Stimulated activated CD4-positive, alpha-beta T cell treated with anti-CD3 and anti-CD28 coated beads, Interleukin-2, amount 100 ng/mL, for 48 hours (primary cell): ENCODE results near the gene IL15.
"Not testable (repeated sequence)": the region's sequence is repeated elsewhere in the genome, so short reads cannot be mapped to it uniquely, and the experiment has no call there.

Source experiments
- DNase-seq, 2 donors: peaks; one replicate each; pipeline ENCODE4 v3.0.0-alpha.2; 2020

IL15 gene

GRCh38 chr4:141705048-141705746, 68.8 kb downstream of the IL15 start:
- DNase-seq, result no peak

GRCh38 chr4:141705747-141706377, 69.5 kb downstream of the IL15 start:
- DNase-seq, result no peak

- DNase-seq, result no peak
These were observed 70.1 kb downstream of the IL15 start for GRCh38 chr4:141706445-141706844.

- no peak for DNase-seq
These were observed 74.8 kb downstream of the IL15 start for GRCh38 chr4:141711211-141711610.

GRCh38 chr4:141713185-141713584, 76.8 kb downstream of the IL15 start:
- no peak for DNase-seq

GRCh38 chr4:141713771-141714445, 77.5 kb downstream of the IL15 start:
- DNase-seq, result no peak

- no peak for DNase-seq
These were observed 83.2 kb downstream of the IL15 start for GRCh38 chr4:141719585-141719984.

- no peak for DNase-seq
These were observed 84.8 kb downstream of the IL15 start for GRCh38 chr4:141721174-141721573.

GRCh38 chr4:141724646-141725045, 88.3 kb downstream of the IL15 start:
- no peak for DNase-seq

GRCh38 chr4:141727420-141727819, 91.0 kb downstream of the IL15 start:
- DNase-seq, result no peak

GRCh38 chr4:141730805-141731204, 94.4 kb downstream of the IL15 start:
- no peak for DNase-seq

GRCh38 chr4:141731481-141731880, 95.1 kb downstream of the IL15 start:
- no peak for DNase-seq

- DNase-seq, result no peak
These were observed 103.3 kb downstream of the IL15 start for GRCh38 chr4:141739636-141740035.

GRCh38 chr4:141746026-141746425, 109.6 kb downstream of the IL15 start:
- no peak for DNase-seq

- DNase-seq, result not testable (repeated sequence)
These were observed 115.4 kb downstream of the IL15 start for GRCh38 chr4:141751806-141752205.

- DNase-seq, result no peak
These were observed 120.9 kb downstream of the IL15 start for GRCh38 chr4:141757287-141757686.

GRCh38 chr4:141759796-141760425, 123.5 kb downstream of the IL15 start:
- DNase-seq, result no peak

- no peak for DNase-seq
These were observed 125.5 kb downstream of the IL15 start for GRCh38 chr4:141761926-141762325.

- DNase-seq, result no peak
These were observed 127.0 kb downstream of the IL15 start for GRCh38 chr4:141763374-141763773.

- no peak for DNase-seq
These were observed 132.6 kb downstream of the IL15 start for GRCh38 chr4:141768954-141769353.

GRCh38 chr4:141771889-141772830, 135.8 kb downstream of the IL15 start:
- no peak for DNase-seq

GRCh38 chr4:141772838-141773237, 136.5 kb downstream of the IL15 start:
- no peak for DNase-seq

- no peak for DNase-seq
These were observed 145.8 kb downstream of the IL15 start for GRCh38 chr4:141782205-141782604.
